HG02610 (cell line): ENCODE measurements around the gene MLKL.
"Not testable (repeated sequence)": the region's sequence is repeated elsewhere in the genome, so short reads cannot be mapped to it uniquely, and the experiment has no call there.

Experiments
- ATAC-seq: cut with Tn5 transposase; IDR thresholded peaks from one replicate; pipeline ENCODE4 v1.9.1; 2021; ENCODE audit warnings: mild to moderate bottlenecking, moderate library complexity; ENCODE audit not compliant: unreplicated experiment

MLKL gene

GRCh38 chr16:74732707-74733350, 32.2 kb upstream of the MLKL start:
- ATAC-seq = no peak

GRCh38 chr16:74731853-74732477, 31.3 kb upstream of the MLKL start:
- no peak for ATAC-seq

- no peak for ATAC-seq
Measured at GRCh38 chr16:74729783-74730683, 29.4 kb upstream of the MLKL start.

GRCh38 chr16:74727903-74728302, 27.2 kb upstream of the MLKL start:
- no peak for ATAC-seq

GRCh38 chr16:74726716-74727115, 26.1 kb upstream of the MLKL start:
- ATAC-seq = no peak

- ATAC-seq = no peak
Measured at GRCh38 chr16:74725651-74726455, 25.2 kb upstream of the MLKL start.

- no peak for ATAC-seq
Measured at GRCh38 chr16:74724820-74725549, 24.3 kb upstream of the MLKL start.

- ATAC-seq = no peak
Measured at GRCh38 chr16:74723256-74723655, 22.6 kb upstream of the MLKL start.

- ATAC-seq = not testable (repeated sequence)
Measured at GRCh38 chr16:74722156-74722555, 21.5 kb upstream of the MLKL start.

GRCh38 chr16:74721716-74722115, 21.1 kb upstream of the MLKL start:
- ATAC-seq = no peak

GRCh38 chr16:74720579-74720978, 19.9 kb upstream of the MLKL start:
- ATAC-seq = no peak

DNA sequence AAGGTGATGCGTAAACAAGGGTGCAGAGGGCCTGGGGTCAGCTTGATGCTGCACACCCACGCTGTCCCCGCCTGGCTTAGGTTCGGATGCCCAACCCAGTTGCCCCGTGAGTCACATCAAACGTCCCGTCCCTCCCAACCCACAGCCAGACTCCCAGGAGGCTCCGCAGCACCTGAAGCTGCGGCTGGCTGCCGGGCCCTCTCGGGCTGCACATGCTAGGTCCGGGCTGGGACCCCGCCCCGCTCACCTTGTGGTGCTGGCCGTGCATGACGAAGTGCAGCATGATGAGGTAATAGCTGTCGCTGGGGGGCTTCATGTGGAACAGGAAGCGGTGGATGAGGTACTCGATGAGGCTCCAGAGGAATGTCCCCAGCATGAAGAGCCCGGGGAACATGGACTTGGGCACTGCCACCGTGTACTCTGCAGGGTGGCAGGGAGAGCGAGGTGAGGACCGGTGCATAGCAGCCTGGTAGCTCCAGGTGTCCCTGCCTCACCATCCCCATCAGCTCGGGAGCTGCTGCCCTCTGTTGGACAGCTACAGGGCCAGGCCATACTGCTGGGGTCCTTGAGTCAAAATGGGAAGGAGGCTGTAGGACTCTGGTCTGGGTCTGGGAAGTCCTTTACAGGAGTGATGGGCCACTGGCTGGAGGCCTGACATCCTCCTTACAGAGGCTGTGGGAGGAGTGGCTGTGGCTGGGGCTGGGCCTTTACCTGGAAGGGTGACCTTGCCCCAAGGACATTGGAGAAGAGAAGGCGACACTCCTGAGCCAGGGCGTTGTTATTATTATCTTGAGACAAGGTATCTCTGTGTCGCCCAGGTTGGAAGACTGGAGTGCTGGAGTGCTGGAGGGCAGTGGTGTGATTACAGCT, 18.3 kb upstream of the MLKL start:
- ATAC-seq = no peak

DNA sequence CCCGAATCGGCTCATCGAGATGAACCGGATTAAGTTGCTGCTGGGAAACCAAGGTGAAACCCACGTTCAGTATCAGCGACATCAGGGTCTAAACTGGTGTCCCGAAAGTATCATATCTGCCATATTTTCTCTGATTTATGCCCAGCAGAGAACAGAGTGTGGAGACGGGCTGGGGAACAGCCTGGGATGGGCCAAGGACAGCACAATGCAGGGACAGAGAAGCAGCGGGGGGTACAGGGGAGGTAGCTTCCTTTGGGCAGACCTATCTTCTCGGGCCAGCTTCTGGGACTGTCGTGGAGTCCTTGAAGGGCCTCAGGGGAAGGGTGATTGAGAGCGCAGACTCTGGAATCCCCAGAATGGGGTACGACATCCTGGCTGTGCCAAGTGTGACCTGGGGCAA, 17.5 kb upstream of the MLKL start:
- ATAC-seq = no peak

- ATAC-seq = no peak
Measured at GRCh38 chr16:74717367-74717766, 16.7 kb upstream of the MLKL start.

DNA sequence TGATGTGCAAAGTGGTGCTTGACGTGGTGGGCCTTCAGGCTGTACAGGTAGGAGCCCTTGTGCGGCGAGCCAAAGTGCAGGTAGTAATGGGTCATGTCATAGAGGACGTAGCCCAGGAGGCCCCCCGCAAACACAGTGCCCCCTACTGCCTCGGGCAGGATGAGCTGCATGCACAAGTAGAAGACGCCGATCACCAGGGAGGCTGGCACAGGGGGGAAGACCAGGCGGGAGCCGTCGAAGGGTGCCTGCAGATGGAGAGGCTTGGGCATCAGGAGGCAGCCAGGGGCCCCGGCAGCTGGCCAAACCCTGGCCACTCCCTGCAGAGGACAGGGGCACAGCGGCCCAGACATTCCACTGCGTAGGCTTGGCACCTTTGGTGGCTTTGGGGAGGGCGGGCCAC, 15.7 kb upstream of the MLKL start:
- no peak for ATAC-seq

- ATAC-seq = no peak
Measured at GRCh38 chr16:74713876-74714275, 13.2 kb upstream of the MLKL start.

DNA sequence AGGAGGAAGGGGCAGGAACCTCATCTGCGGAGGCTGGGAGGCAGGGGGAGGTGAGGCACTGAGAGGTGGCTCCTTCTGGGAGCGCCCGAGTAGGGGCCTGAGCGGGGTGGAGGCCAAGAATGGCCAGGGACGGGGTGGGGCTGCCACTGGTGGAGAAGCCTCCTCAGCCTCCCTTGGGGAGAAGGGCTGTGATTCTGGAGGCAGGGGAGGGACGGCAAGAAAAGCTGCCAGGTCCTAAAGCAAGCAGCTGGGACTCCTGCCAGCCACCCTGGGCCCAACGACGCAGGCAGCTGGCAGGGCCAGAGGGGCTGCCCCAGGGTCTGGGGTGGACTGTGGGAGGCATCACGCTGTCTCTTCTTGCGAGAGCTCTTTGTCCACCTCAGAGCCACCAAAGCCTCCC, 12.7 kb upstream of the MLKL start:
- ATAC-seq = no peak

DNA sequence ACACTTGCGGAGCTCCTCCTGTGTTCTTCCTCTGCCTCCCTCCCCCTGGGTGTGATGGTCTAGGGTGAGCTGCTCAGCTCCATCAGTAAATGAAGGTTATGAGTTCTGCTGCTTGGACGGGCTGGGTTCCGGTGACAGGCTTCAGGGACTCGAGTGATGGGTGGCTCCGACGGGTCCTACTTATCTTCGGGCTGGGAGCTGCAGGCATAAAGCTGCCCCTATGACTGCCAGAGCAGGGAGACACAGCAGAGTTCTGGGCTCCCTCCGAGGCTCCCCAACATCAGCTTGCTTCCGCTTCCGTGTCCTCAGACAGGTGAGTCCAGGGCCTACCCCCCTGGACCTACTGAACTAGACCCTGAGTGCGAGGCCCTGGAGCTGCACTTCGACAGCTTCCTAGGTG, 11.3 kb upstream of the MLKL start:
- ATAC-seq = no peak

- no peak for ATAC-seq
Measured at GRCh38 chr16:74710401-74710800, 9.7 kb upstream of the MLKL start.
